GM12864 (cell line): Measurements from ENCODE around the gene RAI1.

Source experiments
- DNase-seq: peaks from one replicate; pipeline ENCODE4 v3.0.0-alpha.2; 2011; ENCODE audit warnings: low read depth
- H3K4me3 ChIP-seq: 2 replicates; pipeline ENCODE4 v1.5.1; 2011; ENCODE audit warnings: mild to moderate bottlenecking, low read depth, low read length, control low read depth
- CTCF ChIP-seq: IDR thresholded peaks from 2 replicates; pipeline ENCODE4 v1.5.1; 2011; ENCODE audit warnings: low read depth, mild to moderate bottlenecking, moderate library complexity, low read length, control low read depth, inconsistent platforms; ENCODE audit errors: missing control alignments

RAI1 gene

GRCh38 chr17:17659340-17659739 lies 21.9 kb upstream of the RAI1 start:
- no peak overlapping the region for H3K4me3 ChIP-seq
- no peak for TF ChIP-seq CTCF
- no peak for DNase-seq

- no peak overlapping the region for H3K4me3 ChIP-seq
- no peak for TF ChIP-seq CTCF
- no peak for DNase-seq
Measured at GRCh38 chr17:17661134-17661533, 20.1 kb upstream of the RAI1 start.

GRCh38 chr17:17661834-17662385 lies 19.3 kb upstream of the RAI1 start:
- H3K4me3 ChIP-seq = no peak overlapping the region
- DNase-seq = no peak
- no peak for TF ChIP-seq CTCF

GRCh38 chr17:17663160-17664063 lies 17.8 kb upstream of the RAI1 start:
- DNase-seq = peak; percentile 73
- no peak for TF ChIP-seq CTCF
- peak overlapping the region; percentile 1 for H3K4me3 ChIP-seq

- DNase-seq = no peak
- no peak overlapping the region for H3K4me3 ChIP-seq
- TF ChIP-seq CTCF = no peak
Measured at GRCh38 chr17:17664064-17664452, 17.2 kb upstream of the RAI1 start.

GRCh38 chr17:17665255-17665654 lies 16.0 kb upstream of the RAI1 start:
- no peak for DNase-seq
- TF ChIP-seq CTCF = no peak
- H3K4me3 ChIP-seq = no peak overlapping the region
